HepG2 (cell line): ENCODE measurements around the gene STYK1. TPM values are rescaled to one million over a fixed set of nuclear protein-coding genes. Genes with fewer than 3 reads are reported as not detected.

Source experiments
- ATAC-seq: fragments of 200-7000 bp; cut with Tn5 transposase; 3 replicates; pipeline ENCODE4 v1.9.1; 2020; ENCODE audit warnings: mild to moderate bottlenecking, moderate library complexity
- BruUV-seq: library from RNA; stranded (reverse); fragments of 400-500 nt; replicated peaks from 2 replicates; lab custom pipeline; 2021; lab: Mats Ljungman, UMichigan
- CTCF ChIA-PET: fragments of 300-600 bp; formaldehyde crosslinking; extraction: SDS; loops from one replicate; lab custom pipeline; 2021; ENCODE audit warnings: low total read pairs, inconsistent platforms, low intra/inter-chr PET ratio; lab: Yijun Ruan, JAX
- POLR2A ChIA-PET: fragments of 350-600 bp; sonication (Branson Sonifier 250); formaldehyde crosslinking; loops from one replicate; lab custom pipeline; 2020; ENCODE audit warnings: antibody characterized with exemption, inconsistent platforms; lab: Yijun Ruan, JAX
- DNase-seq: peaks from one replicate; pipeline ENCODE4 v3.0.0-alpha.2; 2015; ENCODE audit warnings: low spot score
- FAIRE-seq: peaks from 3 replicates; lab custom pipeline; 2011; peaks lifted over from hg19 to GRCh38; lab: Jason Lieb, UNC
- H2AFZ ChIP-seq: one replicate; pipeline ENCODE4 v1.6.1; 2011; ENCODE audit warnings: low read length, inconsistent platforms
- H3K27ac ChIP-seq: fragments of 300-600 bp; 3 replicates; pipeline ENCODE4 v1.8.0; 2011; ENCODE audit warnings: mixed run types, mild to moderate bottlenecking, mixed read lengths, low read length, inconsistent platforms; ENCODE audit not compliant: insufficient read depth; ENCODE audit errors: extremely low read length
- H3K27me3 ChIP-seq, 2 experiments: fragments of 200-600 bp in 1 of 2; 2 replicates in 1 of 2; 3 replicates in 1 of 2; pipeline versions ENCODE4 v1.6.0 to v1.8.0; 2011; ENCODE audit warnings: low read length in 2 of 2, mild to moderate bottlenecking in 2 of 2, moderate library complexity in 2 of 2, inconsistent platforms in 1 of 2; ENCODE audit not compliant: insufficient read depth in 2 of 2, control insufficient read depth in 1 of 2
- H3K36me3 ChIP-seq, 2 experiments: fragments of 200-600 bp in 1 of 2; replicated peaks in 1 of 2; 2 replicates in 1 of 2; 3 replicates in 1 of 2; pipeline versions ENCODE4 v1.5.1 to v1.8.0; 2011; ENCODE audit warnings: low read length in 2 of 2, inconsistent platforms in 1 of 2; ENCODE audit not compliant: insufficient read depth in 2 of 2, control insufficient read depth in 1 of 2
- H3K4me1 ChIP-seq: 2 replicates; pipeline ENCODE4 v1.5.1; 2012; ENCODE audit warnings: low read length, inconsistent platforms; ENCODE audit not compliant: insufficient read depth
- H3K4me2 ChIP-seq: 2 replicates; pipeline ENCODE4 v1.6.0; 2011; ENCODE audit warnings: low read depth, low read length, inconsistent platforms
- H3K4me3 ChIP-seq, 3 experiments: fragments of 200-600 bp in 1 of 3; sonication (generic), shearing (Covaris generic) in 1 of 3; replicated peaks in 1 of 3; 2 replicates each; pipeline ENCODE4 v1.5.1; 2011 to 2016; ENCODE audit warnings: low read length in 3 of 3, inconsistent platforms in 2 of 3, low read depth in 2 of 3, mild to moderate bottlenecking in 2 of 3, control low read depth in 1 of 3, mixed read lengths in 1 of 3; ENCODE audit not compliant: insufficient read depth in 1 of 3
- H3K79me2 ChIP-seq: one replicate; pipeline ENCODE4 v1.6.1; 2011; ENCODE audit warnings: low read length, inconsistent platforms; ENCODE audit not compliant: insufficient read depth
- H3K9ac ChIP-seq: 2 replicates; pipeline ENCODE4 v1.6.0; 2011; ENCODE audit warnings: mild to moderate bottlenecking, low read depth, low read length, inconsistent platforms; ENCODE audit not compliant: insufficient read depth
- H3K9me3 ChIP-seq: 2 replicates; pipeline ENCODE4 v1.5.1; 2012; ENCODE audit warnings: mild to moderate bottlenecking, low read length
- H4K20me1 ChIP-seq: 2 replicates; pipeline ENCODE4 v1.6.0; 2011; ENCODE audit warnings: inconsistent platforms, mild to moderate bottlenecking, low read length, moderate library complexity; ENCODE audit not compliant: insufficient read depth
- HNRNPLL ChIP-seq: fragments of 200-400 bp; formaldehyde crosslinking; IDR thresholded peaks from 2 replicates; pipeline ENCODE4 v1.6.1; 2017; ENCODE audit warnings: mild to moderate bottlenecking, low read depth, low read length; ENCODE audit not compliant: poor library complexity, severe bottlenecking
- NONO ChIP-seq, 2 experiments: fragments of 450-650 bp in 1 of 2; sonication (generic) in 1 of 2; formaldehyde crosslinking in 1 of 2; IDR thresholded peaks in 1 of 2; conservative IDR thresholded peaks in 1 of 2; 2 replicates each; pipeline versions ENCODE4 v1.6.1 to v1.8.0; 2017 to 2022; ENCODE audit warnings: mild to moderate bottlenecking in 1 of 2, missing genetic modification reagents in 1 of 2, moderate library complexity in 1 of 2
- ZNF275 ChIP-seq: sonication (generic); formaldehyde crosslinking; IDR thresholded peaks from 2 replicates; pipeline ENCODE4 v1.8.0; 2022; ENCODE audit warnings: missing genetic modification reagents, mild to moderate bottlenecking, inconsistent platforms, borderline replicate concordance
- ZNF639 ChIP-seq: conservative IDR thresholded peaks from 2 replicates; pipeline ENCODE4 v1.6.1; 2018; ENCODE audit warnings: missing genetic modification reagents
- ZNF678 ChIP-seq: sonication (generic); formaldehyde crosslinking; IDR thresholded peaks from 2 replicates; pipeline ENCODE4 v1.4.0; 2020; ENCODE audit warnings: mild to moderate bottlenecking, missing genetic modification reagents
- WGBS: methylation state at CpG from one replicate; pipeline ENCODE4 v1.1.6; 2017; ENCODE audit warnings: low lambda C conversion rate; 5-methylcytosine and 5-hydroxymethylcytosine counted together
- in situ Hi-C: cut with HindIII; loops from 2 replicates; pipeline ENCODE4 v1.10.0; 2017; ENCODE audit warnings: low pct_unique_long_range_greater_than_20kb; ENCODE audit not compliant: extremely low pct_ligation_motif_present
- intact Hi-C: fragments of 100-400 bp; cut with micrococcal nuclease; formaldehyde crosslinking; loops from one replicate; pipeline ENCODE4 v1.10.0; 2022; ENCODE audit not compliant: unreplicated experiment
- polyA plus RNA-seq, 8 experiments: library from polyadenylated mRNA; depleted of rRNA in 3 of 8; stranded (reverse) in 7 of 8; unstranded in 1 of 8; fragments of >200 nt; fragmentation: Illumina TruSeq in 4 of 8; extraction: Trizol in 4 of 8; gene quantifications; 2 replicates each; pipeline versions ENCODE4 v1.2.1 to v1.2.3, GENCODE V29; 2011 to 2016; ENCODE audit warnings: low read depth in 4 of 8, missing spikeins in 1 of 8, mixed read lengths in 1 of 8; ENCODE audit not compliant: insufficient read depth in 1 of 8
- total RNA-seq, 5 experiments: library from RNA; depleted of rRNA; stranded (reverse); fragments of >200 nt; fragmentation: Illumina TruSeq; extraction: Trizol; gene quantifications; 2 replicates each; pipeline ENCODE4 v1.2.3, GENCODE V29; 2016; ENCODE audit warnings: low read depth in 1 of 5

STYK1 gene
- total and polyA plus RNA-seq, 2 of the 13 experiments (the other 11 are each of a cell fraction or from before 2014, with no cell fraction given), result not detected

DNA sequence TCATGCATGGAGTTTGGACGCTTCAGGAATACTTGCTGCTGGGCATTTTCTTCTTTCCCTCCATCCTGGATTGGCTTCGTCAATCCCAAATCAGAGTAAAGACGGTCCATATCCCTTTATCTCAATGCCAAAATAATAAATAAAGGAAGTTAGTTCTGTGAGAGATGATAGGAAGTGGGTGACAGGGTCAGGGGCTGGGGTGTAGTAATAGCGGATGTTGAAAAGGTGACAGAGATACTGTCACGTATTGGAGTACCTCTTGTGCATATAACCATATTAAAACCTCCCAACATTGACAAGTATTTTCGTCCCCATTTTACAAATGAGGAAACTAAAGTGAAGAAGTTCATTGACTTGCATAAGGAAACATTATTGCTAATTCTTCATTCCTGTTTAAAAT lies 72.9 kb downstream of the STYK1 start:
- no peak overlapping the region for H3K9ac ChIP-seq
- TF ChIP-seq ZNF678 (CRISPR knock-in tag), result no peak
- TF ChIP-seq ZNF639 (CRISPR knock-in tag), result no peak
- no peak for TF ChIP-seq ZNF275 (CRISPR knock-in tag)
- no peak for TF ChIP-seq HNRNPLL
- no peak for TF ChIP-seq NONO (IDR thresholded peaks at IDR 0.05)
- no peak for TF ChIP-seq NONO (CRISPR knock-in tag; conservative IDR thresholded peaks at IDR 0.05)
- FAIRE-seq (no peak), ATAC-seq (no peak), DNase-seq (no peak)
- H4K20me1 ChIP-seq, result no peaks in the 10 kb centered on the region; the same call in 1 of the 2 replicates
- no peaks in the 10 kb centered on the region for H3K4me1 ChIP-seq
- no peaks in the 10 kb centered on the region for H3K27me3 ChIP-seq
- H3K79me2 ChIP-seq, result no peaks in the 10 kb centered on the region
- H2AFZ ChIP-seq, result no peak overlapping the region
- ChIA-PET POLR2A (no interaction called here), CTCF (no interaction called here)
- intact Hi-C loops, result no loop called here
- WGBS, result 96% methylated on average over 6 of the region's 6 CpGs
- peaks cover 0 to 3% of the 10 kb centered on the region in 2 experiments; a peak in 2 of 5 replicates for H3K36me3 ChIP-seq
- no peak overlapping the region for H3K27ac ChIP-seq
- no peak overlapping the region for H3K4me2 ChIP-seq
- H3K9me3 ChIP-seq, result no peaks in the 10 kb centered on the region
- no TSS peak for BruUV-seq
- H3K4me3 ChIP-seq, result no peak overlapping the region
- in situ Hi-C loops, result no loop called here
